ENCODE data around the gene IL18.

GRCh38 chr11:112156153-112156955, 7.5 kb downstream of the IL18 start:
- TF ChIP-seq SP1 (IDR thresholded peaks at IDR 0.05) (no peak), ZNF384 (IDR thresholded peaks at IDR 0.05) (no peak), FOXM1 (IDR thresholded peaks at IDR 0.05; ENCODE audit: borderline replicate concordance) (no peak), ELF4 (IDR thresholded peaks at IDR 0.05) (no peak), L3MBTL2 (conservative IDR thresholded peaks at IDR 0.05) (no peak), BHLHE40 (IDR thresholded peaks at IDR 0.05; ENCODE audit: borderline replicate concordance) (no peak), FOXK2 (IDR thresholded peaks at IDR 0.05) (no peak), NFRKB (IDR thresholded peaks at IDR 0.05) (no peak), SUZ12 (IDR thresholded peaks at IDR 0.05) (no peak)

Data from HEK293T (cell line).